Testis (tissue), 2 donors: ENCODE measurements around the gene KCND3.

ENCODE experiments used
- CTCF ChIP-seq, 3 experiments: fragments of 450-650 bp in 2 of 3; fragments of 200-600 bp in 1 of 3; sonication (generic) in 1 of 3; IDR thresholded peaks; one replicate each; pipeline ENCODE4 v1.5.1; 2016 to 2019; ENCODE audit warnings: antibody characterized with exemption in 3 of 3, mild to moderate bottlenecking in 2 of 3, moderate library complexity in 1 of 3
- POLR2A ChIP-seq: fragments of 450-650 bp; IDR thresholded peaks from one replicate; pipeline ENCODE4 v1.6.1; 2017; ENCODE audit warnings: antibody characterized with exemption, mild to moderate bottlenecking, moderate library complexity

- TF ChIP-seq POLR2A (no peak), CTCF (IDR thresholded peaks at IDR 0.05) (no peak)
Observed at GRCh38 chr1:111841746-111842145, 147.7 kb downstream of the KCND3 start.
